Measurements from ENCODE around the gene ARAP2. TPM values are rescaled to one million over a fixed set of nuclear protein-coding genes. Genes with fewer than 3 reads are reported as not detected.

The ARAP2 gene
- total RNA-seq, 1 experiment from 2014 or later: 13.6 TPM

- no peak overlapping the region for H3K9ac ChIP-seq (ENCODE audit: low read length)
- DNase-seq (ENCODE audit: low read depth, low spot score) (no peak), ATAC-seq (no peak)
- no peaks in the 10 kb centered on the region for H3K9me3 ChIP-seq (ENCODE audit: control insufficient read depth in 1 of 2, insufficient read depth in 1 of 2, low read depth in 1 of 2, low read length in 2 of 2)
- no peak overlapping the region for H3K27ac ChIP-seq (ENCODE audit: low read depth, low read length)
- intact Hi-C loops (cut with micrococcal nuclease): no loop called here
- no peak overlapping the region for H3K4me2 ChIP-seq (ENCODE audit: low read length)
- H3K9me2 ChIP-seq (ENCODE audit: insufficient read depth): no peaks in the 10 kb centered on the region
- ChIA-PET POLR2A (no interaction called here), CTCF (no interaction called here), RAD21 (ENCODE audit: low non-redundant PET in 1 of 2, low total read pairs in 2 of 2, uncharacterized antibody in 2 of 2, unreplicated experiment in 2 of 2) (no interaction called here)
- no peak overlapping the region for H2AFZ ChIP-seq (ENCODE audit: low read depth, low read length, poor library complexity, severe bottlenecking)
- peaks cover 0 to 8% of the 10 kb centered on the region in 2 experiments; a peak in 2 of 4 replicates for H3K4me1 ChIP-seq (ENCODE audit: control insufficient read depth in 1 of 2, insufficient read depth in 2 of 2, low read length in 2 of 2)
- H4K20me1 ChIP-seq (ENCODE audit: insufficient read depth): no peaks in the 10 kb centered on the region
- no peaks in the 10 kb centered on the region for H3K79me2 ChIP-seq (ENCODE audit: insufficient read depth, low read length)
- BruUV-seq (replicated peaks): no TSS peak
- TF ChIP-seq REST (IDR thresholded peaks at IDR 0.05; ENCODE audit: low read depth) (no peak), ELF1 (IDR thresholded peaks at IDR 0.05; ENCODE audit: borderline replicate concordance, low read depth) (no peak), YY1 (IDR thresholded peaks at IDR 0.05; ENCODE audit: extremely low read depth, insufficient replicate concordance, low read depth, low read length) (no peak), EGR1 (IDR thresholded peaks at IDR 0.05; ENCODE audit: low read depth) (no peak), POLR2A (IDR thresholded peaks at IDR 0.05; ENCODE audit: borderline replicate concordance, extremely low read depth, insufficient read depth, insufficient read length) (no peak), SIN3A (IDR thresholded peaks at IDR 0.05; ENCODE audit: low read depth) (no peak), ZFX (IDR thresholded peaks at IDR 0.05) (no peak), POLR2AphosphoS5 (IDR thresholded peaks at IDR 0.05; ENCODE audit: low read depth, low read length) (no peak), ZBTB33 (IDR thresholded peaks at IDR 0.05; ENCODE audit: extremely low read depth, insufficient replicate concordance, low read length) (no peak), TCF7L2 (IDR thresholded peaks at IDR 0.05; ENCODE audit: borderline replicate concordance, extremely low read depth, insufficient read depth, insufficient read length) (no peak), CTCF (IDR thresholded peaks at IDR 0.05 in 2 of 3, conservative IDR thresholded peaks at IDR 0.05 in 1 of 3; ENCODE audit: borderline replicate concordance in 1 of 3, insufficient read depth in 1 of 3, low read depth in 2 of 3, low read length in 2 of 3) (no peak), ZNF274 (IDR thresholded peaks at IDR 0.05; ENCODE audit: low read depth, low read length) (no peak), EZH2 (IDR thresholded peaks at IDR 0.05) (no peak), SP1 (IDR thresholded peaks at IDR 0.05; ENCODE audit: low read depth) (no peak), EZH2phosphoT487 (IDR thresholded peaks at IDR 0.05; ENCODE audit: borderline replicate concordance) (no peak), JUND (IDR thresholded peaks at IDR 0.05) (no peak), RAD21 (IDR thresholded peaks at IDR 0.05; ENCODE audit: low read depth) (no peak)
- H3K36me3 ChIP-seq (ENCODE audit: control insufficient read depth in 1 of 2, insufficient read depth in 2 of 2, low read length in 2 of 2): no peaks in the 10 kb centered on the region
- H3K4me3 ChIP-seq (replicated peaks in 1 of 2; ENCODE audit: low read depth in 1 of 2, low read length in 2 of 2): no peak overlapping the region
- H3K27me3 ChIP-seq (ENCODE audit: insufficient read depth, low read length): no peaks in the 10 kb centered on the region
These were observed 44.6 kb upstream of the ARAP2 start for GRCh38 chr4:36288731-36289426.

Data from HCT116 (cell line).